Sigmoid colon (tissue), 4 donors: ENCODE data around the gene PDE3B.
"Not testable (repeated sequence)": the region's sequence is repeated elsewhere in the genome, so short reads cannot be mapped to it uniquely, and the experiment has no call there.

ENCODE experiments used
- CTCF ChIP-seq, 4 experiments: fragments of 450-650 bp in 3 of 4; fragments of 200-600 bp in 1 of 4; IDR thresholded peaks; one replicate each; pipeline ENCODE4 v1.5.1; 2016 to 2019; ENCODE audit warnings: antibody characterized with exemption in 4 of 4, mild to moderate bottlenecking in 3 of 4, moderate library complexity in 2 of 4
- POLR2AphosphoS5 ChIP-seq, 4 donors: sonication (generic); formaldehyde crosslinking; IDR thresholded peaks; one replicate each; pipeline ENCODE4 v1.6.1; 2017; ENCODE audit warnings: antibody characterized with exemption in 4 of 4

- not testable (repeated sequence) for TF ChIP-seq CTCF, POLR2AphosphoS5 (IDR thresholded peaks at IDR 0.05)
These were observed 100.1 kb downstream of the PDE3B start for GRCh38 chr11:14743667-14744066.
